HG03521 (cell line): Measurements from ENCODE around the gene WWOX.

Experiments used
- ATAC-seq: cut with Tn5 transposase; IDR thresholded peaks from one replicate; pipeline ENCODE4 v1.9.1; 2021; ENCODE audit warnings: mild to moderate bottlenecking, moderate library complexity; ENCODE audit not compliant: unreplicated experiment

Gene WWOX

GRCh38 chr16:78852081-78852635 lies 752.7 kb downstream of the WWOX start:
- no peak for ATAC-seq

DNA sequence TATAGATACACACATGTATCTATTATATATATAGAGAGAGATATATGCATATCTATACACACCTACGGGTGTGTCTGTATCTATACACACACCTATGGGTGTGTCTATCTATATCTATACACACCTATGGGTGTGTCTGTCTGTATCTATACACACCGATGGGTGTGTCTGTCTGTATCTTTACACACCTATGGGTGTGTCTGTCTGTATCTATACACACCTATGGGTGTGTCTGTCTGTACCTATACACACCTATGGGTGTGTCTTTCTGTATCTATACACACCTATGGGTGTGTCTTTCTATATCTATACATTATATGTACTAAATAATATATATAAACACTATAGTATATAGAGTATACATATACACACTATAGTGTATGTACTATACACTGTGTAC lies 762.6 kb downstream of the WWOX start:
- no peak for ATAC-seq

DNA sequence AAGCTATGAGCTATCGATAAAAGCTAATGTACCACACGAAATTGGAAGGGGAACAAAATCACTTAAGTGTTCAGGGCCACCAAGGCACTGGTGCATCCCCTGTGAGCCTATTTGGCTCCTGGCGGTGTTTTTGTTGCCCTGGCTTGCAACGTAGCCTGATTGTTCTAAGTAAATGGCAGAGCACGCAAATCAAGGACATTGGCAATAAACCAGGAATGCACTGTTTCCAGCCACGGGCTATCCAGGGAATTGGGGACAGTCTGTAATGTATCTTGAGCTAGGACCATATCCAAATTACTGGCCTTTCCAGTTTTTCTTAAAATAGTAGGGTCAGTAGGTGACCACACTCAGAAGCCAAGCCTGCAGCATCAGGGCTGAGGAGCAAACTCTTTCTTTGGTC lies 767.1 kb downstream of the WWOX start:
- no peak for ATAC-seq

DNA sequence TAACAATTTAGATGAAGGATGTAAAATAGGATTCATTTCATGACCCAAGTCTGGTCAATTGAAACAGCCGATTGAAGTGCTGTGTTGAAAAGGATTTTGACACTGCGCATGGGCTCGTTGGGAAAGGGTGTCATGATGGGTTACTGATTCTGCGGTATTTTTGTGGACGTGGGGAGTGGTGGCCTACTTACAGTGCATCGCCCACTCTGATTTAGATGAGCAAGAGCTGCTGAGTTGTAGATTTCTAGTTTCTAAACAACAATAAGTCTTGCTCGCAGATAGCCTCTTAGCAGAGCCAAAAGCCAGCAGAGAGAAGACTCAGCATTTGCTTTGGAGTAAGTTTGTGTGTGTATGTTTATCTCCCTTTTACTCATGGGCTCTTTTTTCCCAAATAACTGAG lies 770.0 kb downstream of the WWOX start:
- ATAC-seq = no peak

- no peak for ATAC-seq
Measured at GRCh38 chr16:78871241-78871640, 771.8 kb downstream of the WWOX start.

GRCh38 chr16:78876671-78877070 lies 777.2 kb downstream of the WWOX start:
- ATAC-seq = no peak

GRCh38 chr16:78877114-78877655 lies 777.7 kb downstream of the WWOX start:
- ATAC-seq = no peak

- ATAC-seq = no peak
Measured at GRCh38 chr16:78878570-78878969, 779.1 kb downstream of the WWOX start.

GRCh38 chr16:78879011-78879410 lies 779.6 kb downstream of the WWOX start:
- ATAC-seq = no peak

DNA sequence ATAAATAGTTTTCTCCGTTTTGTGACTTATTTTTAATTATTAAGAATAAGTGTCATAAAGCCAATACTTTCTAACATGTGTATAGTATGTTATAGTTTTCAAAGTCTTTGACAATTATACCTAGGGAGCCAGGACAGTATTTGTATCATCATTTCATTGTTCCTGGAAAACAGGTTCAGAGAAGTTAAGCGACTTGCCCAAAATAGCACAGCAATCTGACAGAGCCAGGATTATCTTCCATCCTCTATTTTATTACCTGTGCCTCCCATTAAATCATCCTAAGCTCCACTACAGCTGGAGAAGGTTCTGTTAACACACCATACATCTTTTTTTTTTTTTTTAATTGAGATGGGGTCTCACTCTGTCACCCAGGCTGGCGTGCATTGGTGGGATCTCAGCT lies 782.7 kb downstream of the WWOX start:
- ATAC-seq = no peak

GRCh38 chr16:78882751-78883150 lies 783.3 kb downstream of the WWOX start:
- no peak for ATAC-seq

GRCh38 chr16:78884204-78884603 lies 784.8 kb downstream of the WWOX start:
- no peak for ATAC-seq

DNA sequence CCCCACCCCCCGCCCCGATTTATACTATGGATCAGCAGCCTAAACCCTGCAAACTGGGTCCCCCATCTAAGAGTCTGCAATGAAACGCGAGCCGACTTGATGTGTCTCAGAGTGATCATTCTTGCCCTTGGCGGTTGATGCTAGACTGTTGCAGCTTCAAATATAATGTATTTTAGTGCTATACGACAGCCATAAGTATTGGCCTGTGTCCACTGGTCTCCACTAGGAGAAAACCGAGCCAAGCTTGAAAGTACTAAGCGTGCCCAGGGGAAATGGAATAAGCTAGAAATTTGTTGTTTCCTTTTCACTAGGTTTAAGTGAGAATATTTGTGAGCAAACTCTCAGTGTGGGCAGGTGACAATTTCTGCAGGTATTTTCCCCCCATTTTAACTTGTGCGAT lies 789.9 kb downstream of the WWOX start:
- ATAC-seq = no peak

DNA sequence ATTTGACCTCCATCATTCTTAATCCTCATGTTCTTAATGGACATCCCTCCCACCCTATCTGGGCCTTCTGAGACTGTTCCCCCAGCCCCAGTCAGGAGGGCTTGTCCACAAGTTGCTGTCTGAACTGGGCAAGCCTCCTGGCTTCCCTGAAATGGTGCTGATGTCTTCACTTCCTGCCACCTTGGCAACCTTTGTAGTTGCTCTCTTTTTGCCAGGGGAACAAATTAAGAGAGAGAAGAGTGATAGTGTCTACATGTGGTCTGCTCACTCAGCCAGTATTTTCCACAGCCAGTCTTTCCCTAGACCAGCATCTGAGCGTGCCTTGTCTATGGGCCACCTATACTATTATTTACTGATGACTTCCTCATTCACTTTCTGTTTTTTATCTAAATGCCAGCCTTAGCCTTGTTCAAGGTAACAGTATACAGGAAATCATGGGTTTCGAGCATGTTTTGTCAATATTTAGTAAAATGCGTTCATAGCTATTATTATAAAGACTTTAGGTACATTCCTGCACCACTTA lies 791.0 kb downstream of the WWOX start:
- ATAC-seq = no peak

GRCh38 chr16:78892951-78893733 lies 793.7 kb downstream of the WWOX start:
- no peak for ATAC-seq

DNA sequence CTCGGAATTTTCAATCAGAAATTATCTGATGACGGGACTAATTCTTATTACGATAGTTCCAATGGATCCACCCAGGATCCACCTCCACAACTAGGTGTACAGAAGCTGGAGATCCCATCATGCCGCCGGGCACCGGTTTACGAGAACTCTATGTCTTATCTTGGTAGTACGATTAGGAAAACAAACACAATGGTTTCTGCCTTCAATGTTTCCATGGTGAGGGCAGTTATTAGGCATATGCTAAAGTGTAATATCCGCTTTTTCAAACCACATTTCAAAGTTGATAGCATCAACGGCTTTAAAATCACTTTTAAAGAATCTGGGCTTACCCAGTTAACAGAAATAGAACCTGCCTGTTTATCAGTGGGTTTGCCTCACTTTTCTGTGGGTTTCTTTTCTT lies 795.4 kb downstream of the WWOX start:
- ATAC-seq = no peak

GRCh38 chr16:78895681-78896080 lies 796.2 kb downstream of the WWOX start:
- ATAC-seq = no peak

DNA sequence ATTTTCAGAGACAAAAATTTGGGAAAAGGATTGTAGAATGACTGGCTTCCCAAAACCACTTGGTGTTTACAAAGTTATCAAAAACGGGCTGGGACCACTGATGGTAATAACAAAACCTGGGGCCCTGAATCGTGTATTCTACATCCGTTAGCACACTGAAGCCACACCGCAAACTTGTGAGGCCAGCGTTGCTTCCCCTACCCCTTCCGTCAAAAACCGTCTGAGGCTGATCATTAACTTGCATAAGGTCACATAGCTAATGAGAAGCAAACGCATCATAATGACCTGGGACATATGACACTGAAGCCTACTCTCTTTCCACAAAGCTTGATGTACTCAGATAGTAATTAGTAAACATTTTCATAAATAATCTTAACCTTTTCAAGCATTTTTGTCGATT lies 796.8 kb downstream of the WWOX start:
- ATAC-seq = no peak

- no peak for ATAC-seq
Measured at GRCh38 chr16:78897299-78897698, 797.8 kb downstream of the WWOX start.

- no peak for ATAC-seq
Measured at GRCh38 chr16:78900044-78900811, 800.8 kb downstream of the WWOX start.

GRCh38 chr16:78900966-78901365 lies 801.5 kb downstream of the WWOX start:
- no peak for ATAC-seq

- no peak for ATAC-seq
Measured at GRCh38 chr16:78902321-78902720, 802.9 kb downstream of the WWOX start.
